HepG2 (cell line): ENCODE measurements around the gene SLC11A1. TPM values are rescaled to one million over a fixed set of nuclear protein-coding genes. Genes with fewer than 3 reads are reported as not detected.

Experiments
- KIAA2018 ChIP-seq: sonication (generic); formaldehyde crosslinking; IDR thresholded peaks from 2 replicates; pipeline ENCODE4 v1.5.0; 2020; ENCODE audit warnings: mild to moderate bottlenecking, missing genetic modification reagents, borderline replicate concordance
- MBNL3 ChIP-seq: fragments of 250-450 bp; sonication (Bioruptor Pico); conservative IDR thresholded peaks from 2 replicates; pipeline ENCODE4 v1.8.0; 2022; ENCODE audit warnings: mild to moderate bottlenecking, inconsistent platforms
- MED13 ChIP-seq: sonication (generic); formaldehyde crosslinking; IDR thresholded peaks from 2 replicates; pipeline ENCODE4 v1.5.0; 2020; ENCODE audit warnings: missing genetic modification reagents
- RFX3 ChIP-seq: IDR thresholded peaks from 2 replicates; pipeline ENCODE4 v1.6.1; 2016; ENCODE audit warnings: missing biosample characterization, missing genetic modification reagents
- SMAD1 ChIP-seq: sonication (generic); formaldehyde crosslinking; IDR thresholded peaks from 2 replicates; pipeline ENCODE4 v1.4.0; 2020; ENCODE audit warnings: missing genetic modification reagents, low read depth, mild to moderate bottlenecking, borderline replicate concordance
- SP140L ChIP-seq: sonication (generic); formaldehyde crosslinking; IDR thresholded peaks from 2 replicates; pipeline ENCODE4 v1.4.0; 2020; ENCODE audit warnings: missing genetic modification reagents, borderline replicate concordance
- TGIF2 ChIP-seq: IDR thresholded peaks from 2 replicates; pipeline ENCODE4 v1.6.1; 2016; ENCODE audit warnings: control low read depth, missing compliant biosample characterization
- ZBTB3 ChIP-seq: sonication (generic); formaldehyde crosslinking; IDR thresholded peaks from 2 replicates; pipeline ENCODE4 v1.4.0; 2020; ENCODE audit warnings: low read depth, mild to moderate bottlenecking, moderate library complexity, missing genetic modification reagents, borderline replicate concordance
- ZBTB43 ChIP-seq: sonication (generic); formaldehyde crosslinking; conservative IDR thresholded peaks from 2 replicates; pipeline ENCODE4 v1.4.0; 2020; ENCODE audit warnings: missing genetic modification reagents
- ZKSCAN5 ChIP-seq: sonication (generic); formaldehyde crosslinking; IDR thresholded peaks from 2 replicates; pipeline ENCODE4 v1.5.1; 2020; ENCODE audit warnings: mild to moderate bottlenecking, missing genetic modification reagents
- ZNF12 ChIP-seq: sonication (generic); formaldehyde crosslinking; IDR thresholded peaks from 2 replicates; pipeline ENCODE4 v1.5.0; 2020; ENCODE audit warnings: missing genetic modification reagents
- ZNF629 ChIP-seq: sonication (generic); formaldehyde crosslinking; conservative IDR thresholded peaks from 2 replicates; pipeline ENCODE4 v1.5.0; 2020; ENCODE audit warnings: missing genetic modification reagents
- ZNF766 ChIP-seq: sonication (generic); formaldehyde crosslinking; IDR thresholded peaks from 2 replicates; pipeline ENCODE4 v1.5.0; 2020; ENCODE audit warnings: missing genetic modification reagents, borderline replicate concordance
- polyA plus RNA-seq, 8 experiments: library from polyadenylated mRNA; depleted of rRNA in 3 of 8; stranded (reverse) in 7 of 8; unstranded in 1 of 8; fragments of >200 nt; fragmentation: Illumina TruSeq in 4 of 8; extraction: Trizol in 4 of 8; gene quantifications; 2 replicates each; pipeline versions ENCODE4 v1.2.1 to v1.2.3, GENCODE V29; 2011 to 2016; ENCODE audit warnings: low read depth in 4 of 8, missing spikeins in 1 of 8, mixed read lengths in 1 of 8; ENCODE audit not compliant: insufficient read depth in 1 of 8
- total RNA-seq, 5 experiments: library from RNA; depleted of rRNA; stranded (reverse); fragments of >200 nt; fragmentation: Illumina TruSeq; extraction: Trizol; gene quantifications; 2 replicates each; pipeline ENCODE4 v1.2.3, GENCODE V29; 2016; ENCODE audit warnings: low read depth in 1 of 5
- TF ChIP-seq, protein P1 (sequence below): sonication (generic); formaldehyde crosslinking; IDR thresholded peaks from 2 replicates; pipeline ENCODE4 v1.5.1; 2020; ENCODE audit warnings: missing genetic modification reagents, mild to moderate bottlenecking, borderline replicate concordance

Gene SLC11A1
- total and polyA plus RNA-seq, 2 of the 13 experiments (the other 11 are each of a cell fraction or from before 2014, with no cell fraction given): 0.33 to 2.3 TPM

GRCh38 chr2:218406209-218406948 lies 24.3 kb downstream of the SLC11A1 start (continued):
- TF ChIP-seq ZNF629 (CRISPR knock-in tag): peak; percentile 8; the same call in 1 of the 2 replicates
- TF ChIP-seq RFX3 (CRISPR knock-in tag): 0 out of 2 replicates have a peak, but pooled peaks have one; percentile 11
- 0 out of 2 replicates have a peak, but pooled peaks have one; percentile 7 for TF ChIP-seq ZNF12 (CRISPR knock-in tag)
- TF ChIP-seq TGIF2: peak; percentile 59
- TF ChIP-seq ZNF766 (CRISPR knock-in tag): 0 out of 2 replicates have a peak, but pooled peaks have one; percentile 72
- peak; percentile 94 for TF ChIP-seq SP140L (CRISPR knock-in tag)
- TF ChIP-seq MBNL3 (CRISPR knock-in tag): no peak
- no peak for TF ChIP-seq SMAD1 (CRISPR knock-in tag)
- 0 out of 2 replicates have a peak, but pooled peaks have one; percentile 57 for TF ChIP-seq KIAA2018
- no peak; the same call in 1 of the 2 replicates for TF ChIP-seq ZBTB3 (CRISPR knock-in tag)
- peak; percentile 22; the same call in 1 of the 2 replicates for TF ChIP-seq ZBTB43 (CRISPR knock-in tag)
- TF ChIP-seq ZKSCAN5: no peak
- TF ChIP-seq, protein P1, sequence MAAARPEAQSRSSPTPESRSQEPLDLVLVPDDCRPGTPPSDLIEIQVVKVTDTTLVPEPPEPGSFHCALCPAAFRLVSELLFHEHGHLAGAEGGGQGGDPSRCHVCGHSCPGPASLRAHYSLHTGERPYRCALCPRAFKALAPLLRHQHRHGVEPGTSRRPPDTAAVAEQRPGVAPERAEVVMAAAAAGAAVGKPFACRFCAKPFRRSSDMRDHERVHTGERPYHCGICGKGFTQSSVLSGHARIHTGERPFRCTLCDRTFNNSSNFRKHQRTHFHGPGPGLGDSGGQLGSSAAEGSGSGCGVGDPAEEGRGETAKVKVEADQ (CRISPR knock-in tag): no peak; the same call in 1 of the 2 replicates
- peak; percentile 81; the same call in 1 of the 2 replicates for TF ChIP-seq MED13 (CRISPR knock-in tag)
